GM21528 (cell line): Measurements from ENCODE around the gene ARHGEF18.

Source experiments
- ATAC-seq: cut with Tn5 transposase; IDR thresholded peaks from one replicate; pipeline ENCODE4 v1.9.1; 2021; ENCODE audit warnings: mild to moderate bottlenecking, moderate library complexity; ENCODE audit not compliant: unreplicated experiment, low FRiP score

ARHGEF18 gene

DNA sequence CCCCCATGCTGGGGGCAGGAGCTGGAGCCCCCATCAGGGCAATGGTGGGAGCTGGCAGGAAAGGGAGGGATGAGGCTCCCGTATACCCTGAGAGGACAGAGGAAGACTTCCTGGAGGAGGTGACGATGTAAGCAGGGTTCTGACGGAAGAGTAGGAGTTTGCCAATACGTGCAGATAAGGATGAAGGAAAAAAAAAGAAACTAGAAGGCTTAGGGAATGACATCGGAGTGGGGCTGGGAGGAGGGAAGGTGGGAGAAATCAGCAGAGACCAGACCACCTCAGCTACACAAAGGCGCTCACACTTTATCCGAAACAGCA, 32.3 kb downstream of the ARHGEF18 start:
- ATAC-seq: no peak

DNA sequence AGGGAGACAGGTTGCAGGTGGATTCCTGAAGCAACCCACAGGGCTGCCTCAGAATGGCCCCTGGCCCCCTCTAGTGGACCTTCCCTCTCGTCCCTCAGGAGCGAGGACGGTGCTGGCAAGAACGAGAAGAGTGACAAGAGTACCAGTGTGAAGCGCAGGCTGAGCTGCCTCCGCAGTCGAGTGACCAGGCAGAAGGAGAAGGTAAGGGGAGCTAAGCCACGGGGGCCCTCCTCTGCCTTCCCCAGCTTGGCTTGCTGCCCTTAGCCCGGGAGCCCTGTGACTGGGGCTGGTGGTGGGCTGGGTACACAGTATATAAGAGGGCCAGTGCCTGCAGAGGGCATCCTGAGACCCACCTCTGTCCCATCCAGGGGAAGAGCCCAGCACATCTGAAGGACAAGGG, 34.0 kb downstream of the ARHGEF18 start:
- ATAC-seq: no peak

DNA sequence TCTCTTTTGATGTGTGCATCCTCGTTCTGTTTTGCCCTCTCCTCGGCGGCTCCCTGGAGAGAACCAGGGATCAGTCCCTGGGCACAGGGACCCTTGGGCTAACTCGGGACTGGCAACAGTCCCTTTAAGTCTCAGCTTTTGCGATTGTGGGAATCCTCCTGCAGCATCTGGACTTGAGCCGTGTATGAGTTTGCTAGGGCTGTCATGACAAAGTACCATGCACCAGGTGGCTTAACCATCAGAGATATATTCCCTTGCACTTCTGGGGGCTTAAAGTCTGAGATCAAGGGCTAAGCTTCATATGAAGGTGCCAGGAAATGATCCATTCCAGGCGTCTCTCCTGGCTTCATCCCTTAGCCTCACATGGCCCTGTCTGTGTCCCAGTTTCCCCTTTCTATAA, 34.5 kb downstream of the ARHGEF18 start:
- no peak for ATAC-seq

DNA sequence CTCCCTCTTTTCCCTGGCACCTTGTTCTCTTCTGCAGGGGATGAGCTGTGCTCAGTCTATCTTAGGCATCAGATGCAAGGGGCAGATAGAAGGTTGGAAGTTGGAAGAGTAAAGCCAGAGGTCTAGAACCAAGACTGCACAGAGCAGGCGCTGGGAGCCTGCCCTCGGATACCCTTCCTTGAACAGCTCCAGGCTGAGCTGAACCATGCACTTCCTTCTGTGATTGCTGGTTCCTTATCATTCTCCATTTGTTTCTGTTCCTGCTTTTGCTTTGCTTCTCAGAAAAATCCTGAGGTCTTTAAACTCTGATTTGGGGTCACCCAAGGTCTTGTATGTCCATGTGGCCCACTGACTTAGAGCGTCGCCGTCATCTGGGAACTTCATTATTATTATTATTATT, 36.3 kb downstream of the ARHGEF18 start:
- ATAC-seq: no peak

DNA sequence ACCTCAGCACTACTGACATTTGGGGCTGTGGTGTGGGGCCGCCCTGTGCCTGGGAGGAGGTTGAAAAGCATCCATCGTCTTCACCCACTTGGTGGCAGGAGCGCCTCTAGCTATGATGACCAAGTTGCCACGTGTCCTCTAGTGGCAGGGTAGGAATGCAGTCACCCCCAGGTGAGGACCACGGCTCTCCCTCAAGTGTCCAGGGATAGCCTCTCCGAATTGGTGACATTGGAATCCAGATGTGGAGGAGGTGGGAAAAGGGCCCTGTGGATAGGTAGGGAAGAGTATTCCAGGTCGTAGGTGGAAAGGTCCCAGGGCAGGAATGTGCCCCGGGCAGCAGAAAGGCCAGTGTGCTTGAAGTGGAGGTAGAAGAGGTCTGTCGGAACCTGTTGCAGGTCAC, 37.6 kb downstream of the ARHGEF18 start:
- no peak for ATAC-seq

DNA sequence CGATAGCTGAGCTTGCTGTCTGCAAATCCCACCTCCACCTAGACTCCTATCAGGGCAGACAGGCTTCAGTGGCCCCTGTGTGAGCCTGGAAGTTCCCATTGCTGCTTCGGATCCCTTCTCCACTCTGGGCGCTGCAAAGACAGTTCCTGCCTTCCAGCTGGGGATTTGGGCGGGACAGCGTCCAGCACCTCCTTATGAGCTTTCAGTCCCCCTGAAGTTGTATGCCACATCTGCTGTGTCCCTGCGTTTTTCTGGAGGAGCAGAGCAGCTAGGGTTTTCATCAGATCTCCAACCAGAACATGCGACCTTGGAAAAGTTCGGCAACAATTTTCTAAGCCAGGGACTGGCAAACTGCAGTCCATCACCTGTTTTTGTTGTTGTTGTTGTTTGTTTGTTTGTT, 38.0 kb downstream of the ARHGEF18 start:
- no peak for ATAC-seq

DNA sequence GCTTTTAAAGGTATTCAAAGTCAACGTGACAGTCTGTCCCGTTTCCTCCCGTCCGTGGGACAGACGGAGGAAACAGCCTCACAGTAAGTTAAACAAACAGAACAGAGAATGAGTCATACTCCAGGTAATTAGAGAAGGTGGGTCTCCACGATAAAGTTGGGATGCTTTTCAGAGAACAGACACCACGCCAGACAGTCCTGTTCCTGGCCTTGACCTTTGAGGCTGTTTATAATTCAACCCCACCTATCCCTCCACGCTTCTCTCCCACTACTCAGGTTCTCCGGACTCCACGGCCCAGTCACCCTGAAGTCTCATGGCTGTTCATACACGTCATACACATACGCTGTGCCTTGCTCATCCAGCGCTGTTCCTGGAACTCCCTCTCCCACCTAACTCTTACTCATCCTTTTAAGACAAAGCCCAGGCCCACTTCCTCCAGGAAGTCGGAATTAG, 42.5 kb downstream of the ARHGEF18 start:
- no peak for ATAC-seq

DNA sequence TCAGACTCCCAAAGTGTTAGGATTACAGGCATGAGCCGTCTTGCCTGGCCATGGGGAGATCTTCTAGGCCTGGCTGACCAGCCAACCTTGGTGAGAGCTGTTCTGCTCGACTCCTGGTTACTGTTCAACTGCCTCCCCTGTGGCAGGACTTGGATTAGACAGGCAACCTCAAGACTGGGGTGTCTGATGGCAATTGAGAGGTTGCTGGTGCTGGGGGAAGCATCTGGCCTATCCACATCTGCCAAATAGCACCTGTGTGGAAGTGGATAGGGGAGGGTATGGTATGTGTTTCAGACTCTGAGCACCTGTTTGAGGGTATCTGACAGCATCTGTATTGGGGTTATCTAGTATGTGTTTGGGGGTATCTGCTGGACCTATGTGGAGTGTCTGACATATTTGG, 44.7 kb downstream of the ARHGEF18 start:
- no peak for ATAC-seq

DNA sequence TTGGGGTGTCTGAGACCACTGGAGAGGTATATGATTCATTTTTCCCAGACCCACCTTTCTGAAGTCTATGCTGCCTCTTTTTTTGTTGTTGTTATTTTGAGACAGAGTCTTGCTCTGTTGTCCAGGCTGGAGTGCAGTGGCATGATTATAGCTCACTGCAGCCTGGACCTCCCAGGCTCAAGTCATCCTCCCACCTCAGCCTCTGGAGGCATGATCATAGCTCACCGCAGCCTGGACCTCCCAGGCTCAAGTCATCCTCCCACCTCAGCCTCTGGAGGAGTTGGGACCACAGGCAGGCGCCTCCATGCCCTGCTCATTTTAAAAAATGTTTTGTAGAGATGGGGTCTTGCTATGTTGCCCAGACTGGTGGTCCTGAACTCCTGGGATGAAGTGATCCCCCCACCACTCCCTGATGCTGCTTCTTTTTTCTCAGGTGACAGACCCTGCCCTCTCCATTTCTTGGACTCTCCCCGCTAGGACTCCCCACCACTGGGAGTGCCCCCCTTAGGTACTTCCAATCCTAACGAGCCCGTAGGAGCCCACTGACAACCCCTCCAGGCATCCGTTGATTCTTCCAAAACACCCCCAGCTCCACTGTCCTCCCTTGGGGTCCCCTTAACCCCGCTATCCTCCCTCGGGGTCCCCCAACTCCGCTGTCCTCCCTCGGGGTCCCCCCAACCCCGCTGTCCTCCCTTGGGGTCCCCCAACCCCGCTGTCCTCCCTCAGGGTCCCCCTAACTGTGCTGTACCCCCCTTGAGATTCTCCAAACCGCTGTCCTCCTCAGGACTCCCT, 45.4 kb downstream of the ARHGEF18 start:
- no peak for ATAC-seq

DNA sequence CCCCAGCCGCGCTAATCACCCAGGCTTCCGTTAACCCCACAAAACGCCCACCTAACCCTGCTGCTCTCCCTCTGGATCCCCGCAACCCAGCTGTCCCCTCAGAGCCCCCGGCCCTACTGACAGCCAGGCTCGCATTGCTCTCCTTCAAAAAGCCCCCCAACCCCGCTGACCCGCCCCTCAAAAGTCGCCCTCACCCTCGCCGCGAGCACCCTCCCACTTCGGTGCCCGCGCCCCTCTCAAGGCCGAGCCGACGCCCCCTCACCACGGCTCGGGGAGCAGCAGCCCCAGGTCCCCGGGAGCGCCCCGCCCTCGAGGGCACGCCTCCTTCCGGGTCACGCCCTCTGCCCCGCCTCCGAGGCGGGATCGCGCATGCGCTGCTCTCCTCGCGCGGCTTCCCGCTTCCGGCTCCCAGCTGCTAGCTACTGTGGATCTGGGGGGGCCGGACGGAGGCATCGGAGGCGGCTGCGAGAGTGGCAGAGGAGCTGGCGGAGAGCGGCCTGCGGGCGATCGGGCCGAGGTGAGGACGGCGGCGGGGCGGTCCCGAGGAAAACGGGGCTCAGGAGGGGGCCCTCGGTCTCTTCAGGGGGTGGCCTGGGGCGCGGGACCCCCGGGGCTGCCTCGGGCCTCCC, 46.1 kb downstream of the ARHGEF18 start:
- peak; percentile 56 for ATAC-seq

DNA sequence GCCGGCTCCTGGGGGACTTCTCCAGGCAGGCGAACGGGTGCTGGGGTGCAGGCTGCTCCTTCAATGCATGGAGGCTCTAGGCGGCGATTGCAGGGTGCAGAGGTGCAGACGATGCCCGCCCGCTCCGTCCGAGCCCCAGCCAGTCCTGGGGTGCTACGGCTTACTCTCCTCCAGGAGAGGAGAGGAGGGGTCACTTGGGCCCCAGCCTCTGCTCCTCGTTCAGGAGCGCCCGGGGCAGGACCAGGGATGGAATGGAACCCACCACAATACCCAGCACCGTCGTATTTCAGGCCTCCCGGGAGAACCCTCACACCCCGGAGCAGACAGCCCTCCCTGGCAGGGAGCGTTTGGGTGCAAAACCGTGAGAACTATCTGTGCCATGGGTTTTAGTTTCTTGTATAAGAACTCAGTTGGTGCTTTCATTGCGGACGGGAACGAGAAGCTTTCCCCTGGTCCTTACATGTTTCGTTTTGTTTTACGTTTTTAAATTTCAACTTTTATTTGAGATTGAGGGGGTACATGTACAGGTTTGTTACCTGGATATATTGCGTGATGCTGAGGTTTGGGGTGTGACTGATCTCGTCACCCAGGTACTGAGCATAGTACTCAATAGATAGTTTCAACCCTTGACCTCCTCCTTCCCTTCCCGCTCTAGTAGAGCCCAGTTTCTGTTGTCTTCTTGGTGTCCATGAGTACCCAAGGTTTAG, 46.8 kb downstream of the ARHGEF18 start:
- ATAC-seq: peak; percentile 22

DNA sequence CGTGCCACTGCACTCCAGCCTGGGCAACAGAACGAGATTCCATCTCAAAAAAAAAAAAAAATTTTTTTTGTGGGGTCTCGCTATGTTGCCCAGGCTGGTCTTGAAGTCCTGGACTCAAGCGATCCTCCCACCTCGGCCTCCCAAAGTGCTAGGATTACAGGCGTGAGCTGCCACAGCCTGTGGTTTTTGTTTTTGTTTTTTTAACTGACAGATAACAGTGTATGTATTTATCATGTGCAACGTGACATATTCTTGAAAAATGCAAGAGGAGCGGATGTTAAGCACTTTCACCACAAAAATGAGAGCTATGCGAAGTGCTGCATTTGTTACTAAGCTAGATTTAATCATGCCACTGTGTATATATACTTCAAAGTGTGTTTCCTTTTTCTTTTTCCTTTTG, 49.0 kb downstream of the ARHGEF18 start:
- ATAC-seq: no peak
